ENCODE data around the gene SRGN.

SRGN gene

GRCh38 chr10:69142983-69143382, 55.1 kb downstream of the SRGN start:
- no peak for DNase-seq

- no peak for DNase-seq
Observed at GRCh38 chr10:69145329-69145728, 57.4 kb downstream of the SRGN start.

- no peak for DNase-seq
Observed at GRCh38 chr10:69145864-69146263, 58.0 kb downstream of the SRGN start.

- DNase-seq = no peak
Observed at GRCh38 chr10:69146759-69147158, 58.9 kb downstream of the SRGN start.

GRCh38 chr10:69151984-69152383, 64.1 kb downstream of the SRGN start:
- no peak for DNase-seq

GRCh38 chr10:69153227-69153626, 65.3 kb downstream of the SRGN start:
- no peak for DNase-seq

All from NCI-H524 treated with DMSO at 0.1 percent for 48 hours (cell line).